Ureter (tissue), 1 donor: ENCODE results near the gene MGLL. TPM values are rescaled to one million over a fixed set of nuclear protein-coding genes. Genes with fewer than 3 reads are reported as not detected.

Source experiments
- DNase-seq: peaks from one replicate; pipeline ENCODE4 v3.0.0-alpha.2; 2020; ENCODE audit warnings: low spot score
- total RNA-seq: library from RNA; stranded (reverse); gene quantifications from one replicate; pipeline ENCODE4 v1.2.4, GENCODE V29; 2023
- donor health status: DM: yes; HTN: yes; CAD: no.

The MGLL gene
- total RNA-seq, 1 donor from 2014 or later = 75.1 TPM

- DNase-seq = no peak
Measured at GRCh38 chr3:127723011-127723567, 99.2 kb downstream of the MGLL start.

GRCh38 chr3:127722091-127722784 lies 100.1 kb downstream of the MGLL start:
- no peak for DNase-seq

- no peak for DNase-seq
Measured at GRCh38 chr3:127720985-127721935, 101.1 kb downstream of the MGLL start.

DNA sequence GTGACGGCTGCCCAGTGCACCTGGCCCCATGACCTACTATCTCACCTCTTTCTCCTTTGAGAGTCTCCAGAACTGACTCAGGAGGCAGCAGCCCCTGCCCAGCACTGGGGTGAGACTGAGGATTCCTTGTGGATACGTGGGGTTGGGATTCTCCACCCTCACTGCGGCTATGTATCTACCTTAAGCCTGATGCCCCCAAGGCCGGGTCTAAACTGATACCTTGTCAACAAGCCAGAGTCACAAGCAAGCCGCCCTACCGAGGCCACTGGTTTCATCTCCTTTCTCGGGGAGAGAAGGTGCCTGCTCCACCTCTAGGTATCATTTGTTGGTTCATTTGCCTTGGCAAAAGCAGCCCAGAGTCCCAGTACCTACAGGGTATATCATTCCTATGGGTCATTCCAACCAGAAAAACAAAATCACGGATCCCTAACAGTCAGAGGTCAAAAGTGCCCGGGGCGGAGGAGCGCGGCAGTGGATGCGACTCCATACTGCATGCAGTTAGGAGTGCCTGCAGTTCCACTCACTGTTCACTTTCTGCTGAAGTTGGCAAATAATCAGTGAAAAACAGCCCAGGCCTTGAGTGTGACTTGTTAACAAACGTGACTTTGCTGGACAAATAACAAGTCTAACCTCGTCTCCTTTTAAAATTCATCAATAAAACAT lies 102.0 kb downstream of the MGLL start:
- no peak for DNase-seq

DNA sequence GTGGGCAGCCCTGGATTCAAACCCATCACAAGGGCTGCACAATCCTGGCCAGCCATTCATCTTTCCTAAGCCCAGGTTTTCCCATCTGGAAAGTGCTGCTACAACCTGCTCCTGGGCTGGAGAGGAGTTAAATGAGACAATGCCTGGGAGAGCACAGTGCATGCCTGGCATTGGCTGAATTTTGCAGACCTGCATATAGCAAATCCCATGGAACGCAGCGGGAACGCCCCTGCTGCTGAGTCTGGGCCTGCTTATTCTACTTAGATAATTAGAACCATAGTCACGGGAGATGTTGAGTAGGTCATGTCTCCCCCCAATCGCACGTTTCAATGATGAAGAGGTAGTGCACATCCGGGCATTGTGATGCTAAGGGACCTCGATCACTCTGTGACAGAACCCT lies 102.9 kb downstream of the MGLL start:
- no peak for DNase-seq

DNA sequence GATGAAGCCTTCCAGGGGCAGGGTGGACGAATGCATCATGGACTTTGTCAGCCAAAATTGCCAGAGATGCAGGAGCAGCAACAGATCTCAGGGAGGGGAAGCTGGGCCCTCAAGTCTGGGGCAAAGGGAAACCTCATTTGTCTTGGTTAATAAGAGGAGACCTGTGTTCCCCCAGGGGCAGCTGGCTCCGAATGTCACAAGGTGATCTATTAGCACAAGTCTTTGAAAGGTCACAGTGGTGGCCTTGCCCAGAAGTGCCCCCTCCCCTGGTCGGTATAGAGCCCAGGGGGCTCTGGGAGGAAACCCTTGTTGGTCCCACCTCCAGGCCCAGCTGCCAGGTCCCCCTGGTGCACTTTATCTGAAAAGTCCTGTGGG lies 103.4 kb downstream of the MGLL start:
- no peak for DNase-seq

- no peak for DNase-seq
Measured at GRCh38 chr3:127718245-127718915, 103.9 kb downstream of the MGLL start.

DNA sequence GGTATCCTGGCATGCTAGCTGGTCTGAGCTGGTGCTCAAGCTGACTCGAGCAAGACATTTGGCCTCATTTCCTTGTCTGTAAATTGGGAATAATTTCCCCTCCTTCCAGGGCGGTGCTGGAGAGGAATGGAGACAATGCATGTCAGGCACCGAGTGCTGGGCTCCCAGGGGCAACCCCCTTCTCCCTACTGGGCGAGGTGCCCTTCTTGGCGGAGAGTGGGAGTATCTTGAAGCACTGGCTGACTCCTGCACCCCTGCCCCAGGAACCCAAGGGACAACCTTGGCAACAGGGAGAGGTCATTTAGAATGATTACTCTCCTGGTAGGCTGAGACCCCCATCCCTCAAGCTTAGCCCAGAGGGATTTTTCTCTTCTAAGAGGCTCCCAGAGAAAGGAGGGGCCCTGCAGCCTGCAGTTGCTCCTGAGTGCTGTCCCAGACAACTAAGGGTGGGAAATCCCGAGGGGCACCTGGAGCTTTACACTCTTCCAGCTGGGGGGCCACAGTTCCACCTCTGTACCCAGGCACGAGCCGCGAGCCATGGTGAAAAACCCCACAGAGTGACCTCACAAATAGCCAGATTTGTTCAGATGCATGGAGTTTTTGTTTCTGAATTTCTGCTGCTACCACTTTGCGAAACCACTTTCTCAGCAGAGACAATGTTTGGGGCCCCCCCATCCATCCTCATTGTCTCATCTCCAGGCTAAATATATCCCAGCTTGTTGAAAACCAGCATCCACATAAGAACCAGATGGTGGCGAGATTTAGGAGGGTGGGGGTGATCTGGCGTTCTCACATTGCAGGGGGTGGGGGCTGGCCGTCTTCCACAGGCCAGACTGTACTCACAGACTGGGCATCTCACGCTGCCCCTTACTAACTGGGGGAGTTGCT lies 104.7 kb downstream of the MGLL start:
- no peak for DNase-seq

GRCh38 chr3:127716384-127716783 lies 105.9 kb downstream of the MGLL start:
- no peak for DNase-seq

GRCh38 chr3:127715532-127715931 lies 106.8 kb downstream of the MGLL start:
- DNase-seq = no peak

GRCh38 chr3:127714866-127715265 lies 107.4 kb downstream of the MGLL start:
- no peak for DNase-seq

- no peak for DNase-seq
Measured at GRCh38 chr3:127714125-127714571, 108.2 kb downstream of the MGLL start.

- DNase-seq = no peak
Measured at GRCh38 chr3:127712881-127713771, 109.2 kb downstream of the MGLL start.

- no peak for DNase-seq
Measured at GRCh38 chr3:127712461-127712860, 109.9 kb downstream of the MGLL start.

DNA sequence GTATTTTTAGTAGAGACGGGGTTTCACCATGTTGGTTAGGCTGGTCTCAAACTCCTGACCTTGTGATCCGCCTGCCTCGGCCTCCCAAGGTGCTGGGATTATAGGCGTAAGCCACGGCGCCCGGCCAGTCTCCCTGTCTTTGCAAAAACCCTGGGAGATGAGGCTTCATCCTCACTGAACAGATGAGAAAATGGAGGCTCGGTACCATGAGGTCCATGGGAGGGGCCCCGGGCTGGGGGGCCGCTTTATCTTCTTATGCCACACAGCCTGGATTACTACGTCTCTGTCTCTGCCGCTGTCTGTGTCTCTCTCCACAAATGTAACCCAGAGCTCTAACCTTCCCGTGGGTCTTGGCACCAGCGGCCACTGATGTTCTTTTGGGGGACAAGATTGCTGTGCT lies 110.4 kb downstream of the MGLL start:
- DNase-seq = no peak

DNA sequence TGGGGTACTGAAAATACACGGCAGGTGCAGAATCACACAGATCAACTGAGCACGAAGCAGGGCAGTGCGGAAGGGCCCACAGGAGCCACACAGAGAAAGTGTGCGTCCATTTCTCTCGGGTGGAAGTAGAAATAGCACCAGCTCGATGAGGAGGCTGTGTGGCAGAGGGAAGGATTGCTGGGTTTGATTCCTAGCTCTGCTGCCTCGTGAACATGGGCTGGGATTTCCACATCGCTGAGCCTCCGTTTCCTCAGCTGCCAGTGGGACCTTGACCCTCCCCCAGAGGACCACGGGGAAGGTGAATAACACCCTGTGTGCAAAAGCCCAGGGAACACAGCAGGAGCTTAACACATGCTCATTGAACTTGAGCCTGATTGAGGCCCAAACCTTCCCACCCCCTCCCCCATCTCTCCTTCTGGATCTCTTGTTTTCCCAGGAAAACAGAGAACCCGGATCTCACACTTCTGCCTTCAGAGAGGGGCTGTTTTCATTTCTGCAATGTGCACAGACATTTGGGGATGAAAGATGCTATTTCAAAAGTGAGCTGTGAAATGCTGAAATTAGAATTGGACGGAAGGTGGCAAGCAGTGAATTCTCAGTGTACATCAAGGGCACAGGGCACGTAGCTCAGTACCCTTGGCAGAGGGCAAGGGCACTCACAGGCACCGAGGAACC lies 111.2 kb downstream of the MGLL start:
- DNase-seq = no peak

DNA sequence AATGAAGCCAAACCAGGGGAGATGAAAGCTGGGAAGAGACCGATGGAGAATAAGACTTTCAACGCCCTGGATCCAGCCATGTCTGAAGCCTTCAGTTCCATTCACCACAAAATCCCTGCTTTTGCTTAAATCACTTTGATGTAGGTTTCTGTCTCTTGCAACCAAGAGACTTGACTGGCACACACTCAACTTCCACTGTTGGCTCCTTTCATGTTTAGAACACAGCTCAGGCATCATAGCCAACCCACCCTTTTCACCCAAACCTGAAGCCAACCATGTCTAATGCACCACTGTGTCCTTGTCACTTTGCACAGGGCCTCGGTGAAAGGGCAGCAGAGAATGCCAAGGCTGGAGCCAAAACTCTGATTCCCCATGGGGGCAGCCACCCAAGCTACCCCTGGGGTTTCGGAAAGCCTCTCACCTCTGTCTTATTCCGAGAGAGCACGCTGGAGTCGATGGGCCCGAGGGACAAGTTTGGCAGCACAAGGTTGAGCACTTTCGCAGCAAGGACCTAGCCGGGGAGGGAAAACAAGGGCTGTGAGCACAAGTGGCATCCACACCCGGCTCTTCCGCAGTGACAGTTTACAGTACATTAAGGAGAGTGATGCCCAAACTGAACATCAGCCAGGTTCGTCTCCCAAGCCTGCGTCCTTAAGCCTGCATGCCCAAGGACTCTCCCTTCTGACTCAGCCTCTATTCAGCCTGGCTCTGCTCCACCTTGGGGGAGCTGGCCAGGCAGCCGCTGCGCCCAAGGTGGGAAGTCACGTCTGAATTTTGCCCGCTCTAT lies 112.0 kb downstream of the MGLL start:
- no peak for DNase-seq
